Measurements from ENCODE around the gene SSTR3.

- TF ChIP-seq, protein P1, sequence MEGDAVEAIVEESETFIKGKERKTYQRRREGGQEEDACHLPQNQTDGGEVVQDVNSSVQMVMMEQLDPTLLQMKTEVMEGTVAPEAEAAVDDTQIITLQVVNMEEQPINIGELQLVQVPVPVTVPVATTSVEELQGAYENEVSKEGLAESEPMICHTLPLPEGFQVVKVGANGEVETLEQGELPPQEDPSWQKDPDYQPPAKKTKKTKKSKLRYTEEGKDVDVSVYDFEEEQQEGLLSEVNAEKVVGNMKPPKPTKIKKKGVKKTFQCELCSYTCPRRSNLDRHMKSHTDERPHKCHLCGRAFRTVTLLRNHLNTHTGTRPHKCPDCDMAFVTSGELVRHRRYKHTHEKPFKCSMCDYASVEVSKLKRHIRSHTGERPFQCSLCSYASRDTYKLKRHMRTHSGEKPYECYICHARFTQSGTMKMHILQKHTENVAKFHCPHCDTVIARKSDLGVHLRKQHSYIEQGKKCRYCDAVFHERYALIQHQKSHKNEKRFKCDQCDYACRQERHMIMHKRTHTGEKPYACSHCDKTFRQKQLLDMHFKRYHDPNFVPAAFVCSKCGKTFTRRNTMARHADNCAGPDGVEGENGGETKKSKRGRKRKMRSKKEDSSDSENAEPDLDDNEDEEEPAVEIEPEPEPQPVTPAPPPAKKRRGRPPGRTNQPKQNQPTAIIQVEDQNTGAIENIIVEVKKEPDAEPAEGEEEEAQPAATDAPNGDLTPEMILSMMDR (IDR thresholded peaks at IDR 0.05) = no peak
- no peak for TF ChIP-seq EP300 (IDR thresholded peaks at IDR 0.05; ENCODE audit: low read depth)
Measured at GRCh38 chr22:37164505-37164887, 47.8 kb downstream of the SSTR3 start.

All from transverse colon (tissue), 3 donors.